Activated T-cell treated with anti-CD3 and anti-CD28 coated beads for 4 hours (primary cell): ENCODE data around the gene THSD7A.

Source experiments
- DNase-seq: peaks from one replicate; pipeline ENCODE4 v3.0.0-alpha.2; 2020

THSD7A gene

GRCh38 chr7:11620406-11621253, 211.4 kb downstream of the THSD7A start:
- no peak for DNase-seq

GRCh38 chr7:11616466-11616865, 215.5 kb downstream of the THSD7A start:
- no peak for DNase-seq

- DNase-seq, result no peak
Observed at GRCh38 chr7:11615174-11615573, 216.8 kb downstream of the THSD7A start.

GRCh38 chr7:11613292-11613930, 218.6 kb downstream of the THSD7A start:
- DNase-seq, result no peak

GRCh38 chr7:11612737-11613136, 219.3 kb downstream of the THSD7A start:
- DNase-seq, result no peak

- no peak for DNase-seq
Observed at GRCh38 chr7:11609096-11609670, 222.8 kb downstream of the THSD7A start.

GRCh38 chr7:11607686-11608085, 224.3 kb downstream of the THSD7A start:
- no peak for DNase-seq

GRCh38 chr7:11605749-11606148, 226.2 kb downstream of the THSD7A start:
- DNase-seq, result no peak

- DNase-seq, result no peak
Observed at GRCh38 chr7:11604505-11604904, 227.5 kb downstream of the THSD7A start.

GRCh38 chr7:11601761-11602160, 230.2 kb downstream of the THSD7A start:
- no peak for DNase-seq

- no peak for DNase-seq
Observed at GRCh38 chr7:11593322-11593721, 238.7 kb downstream of the THSD7A start.

GRCh38 chr7:11592699-11593098, 239.3 kb downstream of the THSD7A start:
- DNase-seq, result no peak

GRCh38 chr7:11591943-11592342, 240.1 kb downstream of the THSD7A start:
- DNase-seq, result no peak

- DNase-seq, result no peak
Observed at GRCh38 chr7:11591055-11591633, 240.9 kb downstream of the THSD7A start.

- DNase-seq, result no peak
Observed at GRCh38 chr7:11589251-11589650, 242.7 kb downstream of the THSD7A start.

- DNase-seq, result no peak
Observed at GRCh38 chr7:11587814-11588213, 244.2 kb downstream of the THSD7A start.

- DNase-seq, result no peak
Observed at GRCh38 chr7:11587048-11587447, 244.9 kb downstream of the THSD7A start.

GRCh38 chr7:11584406-11585031, 247.5 kb downstream of the THSD7A start:
- no peak for DNase-seq

GRCh38 chr7:11579141-11579540, 252.9 kb downstream of the THSD7A start:
- no peak for DNase-seq

- DNase-seq, result no peak
Observed at GRCh38 chr7:11576310-11576709, 255.7 kb downstream of the THSD7A start.

GRCh38 chr7:11573128-11573750, 258.8 kb downstream of the THSD7A start:
- DNase-seq, result no peak

- DNase-seq, result no peak
Observed at GRCh38 chr7:11570922-11571550, 261.0 kb downstream of the THSD7A start.
